ENCODE measurements around the gene PPP3R1.

The PPP3R1 gene

DNA sequence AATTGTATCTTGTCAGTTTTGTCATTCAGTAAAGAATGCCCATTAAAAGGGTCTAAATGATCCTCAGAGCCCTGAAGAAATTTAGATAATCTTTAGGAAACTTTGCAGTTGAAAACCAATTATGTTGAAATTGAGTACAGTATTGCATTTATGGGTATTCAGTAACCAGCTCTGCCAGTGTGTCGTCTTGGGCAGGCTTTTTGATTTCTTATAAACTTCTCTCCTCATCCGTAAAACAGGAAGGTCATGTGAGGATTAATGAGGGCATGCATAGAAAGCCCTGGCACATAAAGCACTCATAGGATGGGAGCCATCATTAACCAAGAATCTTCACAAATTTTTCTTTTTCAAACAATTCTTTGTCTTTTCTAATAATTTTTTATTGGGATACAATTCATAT is 79.8 kb downstream of the PPP3R1 start:
- H3K27ac ChIP-seq: no peak overlapping the region
- TF ChIP-seq, protein P1, sequence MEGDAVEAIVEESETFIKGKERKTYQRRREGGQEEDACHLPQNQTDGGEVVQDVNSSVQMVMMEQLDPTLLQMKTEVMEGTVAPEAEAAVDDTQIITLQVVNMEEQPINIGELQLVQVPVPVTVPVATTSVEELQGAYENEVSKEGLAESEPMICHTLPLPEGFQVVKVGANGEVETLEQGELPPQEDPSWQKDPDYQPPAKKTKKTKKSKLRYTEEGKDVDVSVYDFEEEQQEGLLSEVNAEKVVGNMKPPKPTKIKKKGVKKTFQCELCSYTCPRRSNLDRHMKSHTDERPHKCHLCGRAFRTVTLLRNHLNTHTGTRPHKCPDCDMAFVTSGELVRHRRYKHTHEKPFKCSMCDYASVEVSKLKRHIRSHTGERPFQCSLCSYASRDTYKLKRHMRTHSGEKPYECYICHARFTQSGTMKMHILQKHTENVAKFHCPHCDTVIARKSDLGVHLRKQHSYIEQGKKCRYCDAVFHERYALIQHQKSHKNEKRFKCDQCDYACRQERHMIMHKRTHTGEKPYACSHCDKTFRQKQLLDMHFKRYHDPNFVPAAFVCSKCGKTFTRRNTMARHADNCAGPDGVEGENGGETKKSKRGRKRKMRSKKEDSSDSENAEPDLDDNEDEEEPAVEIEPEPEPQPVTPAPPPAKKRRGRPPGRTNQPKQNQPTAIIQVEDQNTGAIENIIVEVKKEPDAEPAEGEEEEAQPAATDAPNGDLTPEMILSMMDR (conservative IDR thresholded peaks at IDR 0.05): no peak

DNA sequence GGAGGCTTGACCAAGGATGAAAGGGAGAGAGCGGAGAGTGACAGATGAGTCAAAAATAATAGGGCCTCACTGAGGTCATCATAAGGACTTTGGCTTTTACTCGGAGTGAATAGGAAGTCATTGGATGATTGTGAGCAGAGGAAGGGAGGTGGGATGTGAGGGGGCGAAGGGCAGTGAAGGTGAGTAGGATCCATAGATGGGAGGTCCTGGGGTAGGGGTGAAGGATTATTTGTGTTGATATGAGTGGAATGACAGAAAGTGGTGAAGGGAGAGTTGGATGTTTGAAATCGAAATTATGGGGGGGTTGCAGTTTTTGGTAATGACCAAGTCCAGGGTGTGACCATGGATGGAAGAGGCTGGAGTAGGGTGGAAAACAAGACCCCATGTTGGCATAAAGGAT is 80.6 kb downstream of the PPP3R1 start:
- TF ChIP-seq, protein P1 (conservative IDR thresholded peaks at IDR 0.05): no peak
- no peak overlapping the region for H3K27ac ChIP-seq

DNA sequence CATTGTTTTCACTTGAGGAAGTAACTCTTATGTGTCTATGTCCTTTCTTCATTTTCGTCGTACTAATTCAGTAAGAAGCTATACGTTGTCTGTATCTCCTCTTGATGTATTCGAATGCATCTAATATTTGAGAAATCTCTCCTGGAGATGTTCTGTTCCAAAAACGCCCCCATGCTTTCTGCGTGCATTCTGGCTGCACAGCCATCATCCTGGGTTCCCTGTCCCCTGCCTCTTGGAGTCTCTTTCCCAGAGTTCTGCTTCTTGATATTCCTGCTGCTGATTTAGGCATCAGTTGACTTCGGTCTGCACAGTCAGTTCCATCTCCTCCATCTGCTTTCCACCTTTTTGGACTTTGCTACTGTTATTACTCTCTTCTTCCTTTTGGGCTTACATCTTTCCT is 81.2 kb downstream of the PPP3R1 start:
- TF ChIP-seq, protein P1 (conservative IDR thresholded peaks at IDR 0.05): no peak
- no peak overlapping the region for H3K27ac ChIP-seq

DNA sequence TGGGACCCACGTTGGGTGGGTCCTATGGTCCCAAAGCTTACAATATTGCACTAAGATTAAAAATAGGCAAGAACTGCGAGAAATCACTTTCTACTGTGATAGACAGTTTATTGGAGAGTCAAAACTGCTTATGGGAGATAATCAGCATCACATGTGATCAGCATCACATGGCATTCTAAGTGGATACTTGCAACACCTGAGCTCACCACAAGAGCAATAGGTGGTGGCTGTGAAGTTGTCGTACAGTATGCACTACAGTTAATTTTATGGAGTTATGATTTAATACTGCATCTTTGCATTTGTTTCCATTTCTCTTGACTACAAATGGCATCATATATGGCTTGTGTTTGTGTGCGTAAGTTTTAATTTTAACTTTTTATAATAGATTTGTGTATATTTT is 83.0 kb downstream of the PPP3R1 start:
- TF ChIP-seq, protein P1 (conservative IDR thresholded peaks at IDR 0.05): no peak; the same call in 1 of the 2 replicates
- peak overlapping the region; percentile 47; the same call in 1 of the 2 replicates for H3K27ac ChIP-seq

DNA sequence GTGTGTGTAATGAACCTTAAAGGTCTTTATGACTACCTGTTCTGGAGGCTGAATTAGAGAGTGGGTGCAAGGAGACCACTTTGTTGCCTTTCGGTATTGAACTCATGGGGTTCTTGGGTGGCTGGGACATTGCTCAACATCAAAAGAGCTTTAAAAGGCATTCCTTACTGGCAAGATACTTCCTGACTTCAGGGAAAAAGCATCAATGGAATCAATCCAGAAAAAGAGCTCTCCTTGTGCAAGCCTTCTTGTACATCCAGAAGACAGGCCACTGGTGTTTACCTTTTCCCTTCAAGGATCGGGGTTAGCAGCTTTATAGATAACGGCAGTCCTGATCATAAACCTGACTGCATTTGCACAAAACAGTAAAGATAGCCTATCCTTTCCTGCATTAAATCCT is 85.1 kb downstream of the PPP3R1 start:
- TF ChIP-seq, protein P1 (conservative IDR thresholded peaks at IDR 0.05): no peak
- peak overlapping the region; percentile 47 for H3K27ac ChIP-seq

DNA sequence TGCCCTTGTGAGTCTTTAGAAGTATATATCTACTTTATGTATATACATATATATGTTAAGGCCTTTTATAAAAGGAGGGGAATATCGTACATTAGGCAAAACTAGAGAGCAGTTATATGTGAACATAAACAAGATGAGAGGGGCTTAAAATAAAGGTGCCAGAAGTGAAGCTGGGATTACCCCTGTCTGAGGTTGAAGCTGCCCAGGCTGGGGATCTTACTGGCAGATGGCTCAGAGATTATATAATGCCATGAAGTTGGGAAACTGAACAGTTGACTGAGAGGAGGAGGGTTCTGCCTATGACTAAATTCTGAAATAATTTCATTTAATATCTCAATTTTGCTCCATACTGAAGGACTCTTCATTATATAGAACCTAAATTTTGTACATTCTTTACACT is 88.7 kb downstream of the PPP3R1 start:
- TF ChIP-seq, protein P1 (conservative IDR thresholded peaks at IDR 0.05): no peak
- H3K27ac ChIP-seq: no peak overlapping the region

DNA sequence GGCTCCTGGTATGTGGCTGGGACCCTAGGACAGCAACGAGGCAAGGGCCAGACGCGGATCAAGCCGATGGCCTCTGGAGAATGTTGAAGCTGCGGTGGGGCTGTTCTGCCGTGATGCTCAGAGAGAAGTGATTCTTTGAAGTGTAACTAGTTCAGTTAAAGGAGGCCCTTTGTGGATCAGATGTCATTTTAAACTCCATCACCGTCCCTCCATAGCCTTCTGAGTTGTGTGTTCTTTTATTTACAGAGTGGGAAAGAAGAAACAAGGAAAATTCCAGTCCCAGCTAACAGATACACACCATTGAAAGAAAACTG is 94.2 kb downstream of the PPP3R1 start:
- peak overlapping the region; percentile 97 for H3K27ac ChIP-seq
- TF ChIP-seq, protein P1 (conservative IDR thresholded peaks at IDR 0.05): no peak

Data from VCaP (cell line).